Measurements from ENCODE around the gene DCAF10. TPM values are rescaled to one million over a fixed set of nuclear protein-coding genes. Genes with fewer than 3 reads are reported as not detected.
"Not testable (repeated sequence)": the region's sequence is repeated elsewhere in the genome, so short reads cannot be mapped to it uniquely, and the experiment has no call there.

The DCAF10 gene
- polyA plus RNA-seq, 1 donor, result 24.1 TPM

DNA sequence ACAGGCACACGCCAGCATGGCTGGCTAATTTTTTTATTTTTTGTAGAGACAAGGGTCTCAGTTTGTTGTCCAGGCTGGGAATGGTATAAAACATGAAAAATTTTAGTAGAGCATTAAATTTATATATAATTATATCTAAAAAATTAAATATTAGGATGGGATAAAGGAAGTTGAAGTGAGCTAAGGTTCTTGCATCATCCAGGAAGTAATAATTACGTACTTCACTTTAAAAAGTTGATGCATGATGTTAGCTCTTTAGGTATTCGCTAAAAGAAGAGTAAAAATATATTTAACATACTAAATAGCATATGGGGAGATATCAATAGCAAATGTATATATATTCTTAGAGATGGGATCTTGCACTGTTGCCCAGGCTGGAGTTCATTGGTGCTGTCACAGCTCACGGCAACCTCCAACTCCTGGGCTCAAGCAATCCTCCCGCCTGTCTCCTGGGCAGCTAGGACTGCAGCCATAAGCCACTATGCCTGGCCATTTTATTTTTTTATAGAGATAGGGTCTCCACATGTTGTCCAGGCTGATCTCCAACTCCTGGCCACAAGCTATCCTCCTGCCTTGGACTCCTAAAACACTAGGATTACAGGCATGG is 12.3 kb downstream of the DCAF10 start:
- no CpG with 5 or more reads among the region's 5 CpGs for WGBS (ENCODE audit: insufficient coverage, low lambda C conversion rate)

GRCh38 chr9:37818849-37819248 is 18.3 kb downstream of the DCAF10 start:
- Histone ChIP-seq H3K27me3 (ENCODE audit: control insufficient read depth, insufficient read depth, low read length) (no peaks in the 10 kb centered on the region), H3K9me3 (ENCODE audit: control insufficient read depth, low read depth, low read length) (no peaks in the 10 kb centered on the region), H3K36me3 (ENCODE audit: control insufficient read depth, insufficient read depth, low read length) (peaks cover 11% of the 10 kb centered on the region), H3K4me3 (ENCODE audit: low read length) (no peak overlapping the region), H3K27ac (ENCODE audit: low read length) (no peak overlapping the region), H3K4me1 (ENCODE audit: control insufficient read depth, insufficient read depth, low read length) (no peaks in the 10 kb centered on the region)
- WGBS (ENCODE audit: insufficient coverage, low lambda C conversion rate), result 100% methylated on average over 1 of the region's 2 CpGs
- no peak for DNase-seq

More for the DNA sequence above, 12.3 kb downstream of the DCAF10 start:
- no peak overlapping the region for H3K27ac ChIP-seq (ENCODE audit: low read length)
- no peaks in the 10 kb centered on the region for H3K27me3 ChIP-seq (ENCODE audit: control insufficient read depth, insufficient read depth, low read length)
- H3K9me3 ChIP-seq (ENCODE audit: control insufficient read depth, low read depth, low read length), result no peaks in the 10 kb centered on the region
- peaks cover 3% of the 10 kb centered on the region for H3K36me3 ChIP-seq (ENCODE audit: control insufficient read depth, insufficient read depth, low read length)
- H3K4me1 ChIP-seq (ENCODE audit: control insufficient read depth, insufficient read depth, low read length), result no peaks in the 10 kb centered on the region
- DNase-seq, result no peak
- no peak overlapping the region for H3K4me3 ChIP-seq (ENCODE audit: low read length)

DNA sequence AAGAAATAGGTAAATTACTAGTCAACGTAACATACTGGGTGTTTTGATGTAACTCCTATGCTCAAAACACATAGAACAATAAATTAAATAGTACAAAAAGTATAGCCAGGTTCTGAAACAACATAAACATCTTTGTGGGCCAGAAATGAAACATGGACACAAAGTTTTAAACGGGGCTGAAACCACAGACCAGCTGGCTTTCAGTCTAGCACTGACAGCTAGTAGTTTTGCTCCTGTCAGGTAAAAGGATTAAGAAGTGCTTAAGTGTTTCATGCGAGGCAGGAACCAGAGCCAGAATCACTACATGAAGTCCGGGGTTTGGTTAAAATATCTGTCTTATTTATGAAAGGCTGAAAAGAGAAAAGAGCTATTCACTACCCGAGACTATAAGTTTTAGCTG is 19.5 kb downstream of the DCAF10 start:
- no peak for DNase-seq
- no peaks in the 10 kb centered on the region for H3K27me3 ChIP-seq (ENCODE audit: control insufficient read depth, insufficient read depth, low read length)
- H3K36me3 ChIP-seq (ENCODE audit: control insufficient read depth, insufficient read depth, low read length), result peaks cover 14% of the 10 kb centered on the region
- H3K4me3 ChIP-seq (ENCODE audit: low read length), result no peak overlapping the region
- WGBS (ENCODE audit: insufficient coverage, low lambda C conversion rate), result 100% methylated on average over 2 of the region's 5 CpGs
- no peak overlapping the region for H3K27ac ChIP-seq (ENCODE audit: low read length)
- no peaks in the 10 kb centered on the region for H3K4me1 ChIP-seq (ENCODE audit: control insufficient read depth, insufficient read depth, low read length)
- H3K9me3 ChIP-seq (ENCODE audit: control insufficient read depth, low read depth, low read length), result no peaks in the 10 kb centered on the region

DNA sequence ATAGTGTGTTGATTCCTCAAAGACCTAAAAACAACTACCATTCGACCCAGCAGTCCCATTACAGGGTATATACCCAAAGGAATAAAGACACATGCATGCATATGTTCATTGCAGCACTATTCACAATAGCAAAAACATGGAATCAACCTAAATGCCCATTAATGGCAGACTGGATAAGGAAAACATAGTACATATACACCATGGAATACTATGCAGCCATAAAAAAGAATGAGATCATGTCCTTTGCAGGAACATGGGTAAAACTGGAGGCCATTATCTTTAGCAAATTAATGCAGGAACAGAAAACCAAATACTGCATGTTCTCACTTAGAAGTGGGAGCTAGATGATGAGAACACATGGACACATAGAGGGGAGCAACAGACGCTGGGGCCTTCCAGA is 24.6 kb downstream of the DCAF10 start:
- H3K4me1 ChIP-seq (ENCODE audit: control insufficient read depth, insufficient read depth, low read length); H3K4me3 ChIP-seq (ENCODE audit: low read length); H3K9me3 ChIP-seq (ENCODE audit: control insufficient read depth, low read depth, low read length); H3K27me3 ChIP-seq (ENCODE audit: control insufficient read depth, insufficient read depth, low read length); DNase-seq; H3K27ac ChIP-seq (ENCODE audit: low read length): not testable (repeated sequence)
- H3K36me3 ChIP-seq (ENCODE audit: control insufficient read depth, insufficient read depth, low read length), result peaks cover 30% of the 10 kb centered on the region
- 100% methylated on average over 1 of the region's 2 CpGs for WGBS (ENCODE audit: insufficient coverage, low lambda C conversion rate)

DNA sequence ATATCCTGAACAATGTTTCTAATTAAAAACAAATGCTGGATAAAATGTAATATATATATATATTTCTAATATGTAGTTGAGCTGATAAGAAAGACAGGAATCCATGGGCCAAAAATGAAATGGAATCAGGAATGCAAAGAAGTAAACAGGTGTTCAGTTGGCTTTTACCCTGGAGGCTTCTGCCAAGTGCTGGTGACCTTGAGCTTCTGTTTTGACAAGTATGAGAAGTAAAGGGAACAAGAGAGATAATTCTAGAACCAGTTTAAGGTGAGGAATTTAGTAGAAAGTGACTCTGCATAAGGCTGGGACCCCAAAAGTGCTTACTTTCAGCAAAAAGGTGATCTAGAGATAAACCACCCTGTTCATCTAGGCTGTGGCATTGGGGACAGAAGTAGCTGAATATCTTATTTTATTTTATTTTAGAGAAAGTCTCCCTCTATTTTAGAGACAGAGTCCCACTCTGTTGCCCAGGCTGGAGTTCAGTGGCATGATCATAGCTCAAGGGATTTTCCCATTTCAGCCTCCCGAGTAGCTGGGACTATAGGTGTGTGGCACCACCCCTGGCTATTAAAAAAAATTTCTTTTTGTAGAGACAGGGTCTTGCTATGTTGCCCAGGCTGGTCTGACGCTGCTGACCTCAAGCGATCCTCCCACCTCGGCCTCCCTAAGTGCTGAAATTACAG is 27.0 kb downstream of the DCAF10 start:
- H3K9me3 ChIP-seq (ENCODE audit: control insufficient read depth, low read depth, low read length), result no peaks in the 10 kb centered on the region
- H3K27me3 ChIP-seq (ENCODE audit: control insufficient read depth, insufficient read depth, low read length), result no peaks in the 10 kb centered on the region
- no peak overlapping the region for H3K4me3 ChIP-seq (ENCODE audit: low read length)
- no peak for DNase-seq
- H3K36me3 ChIP-seq (ENCODE audit: control insufficient read depth, insufficient read depth, low read length), result peaks cover 25% of the 10 kb centered on the region
- H3K27ac ChIP-seq (ENCODE audit: low read length), result no peak overlapping the region
- no CpG with 5 or more reads among the region's 4 CpGs for whole genome bisulfite sequencing (ENCODE audit: insufficient coverage, low lambda C conversion rate)
- no peaks in the 10 kb centered on the region for H3K4me1 ChIP-seq (ENCODE audit: control insufficient read depth, insufficient read depth, low read length)

GRCh38 chr9:37835821-37836220 is 35.2 kb downstream of the DCAF10 start:
- H3K4me3 ChIP-seq (ENCODE audit: low read length), result no peak overlapping the region
- H3K4me1 ChIP-seq (ENCODE audit: control insufficient read depth, insufficient read depth, low read length), result no peaks in the 10 kb centered on the region
- no peaks in the 10 kb centered on the region for H3K9me3 ChIP-seq (ENCODE audit: control insufficient read depth, low read depth, low read length)
- DNase-seq, result no peak
- 100% methylated on average over 2 of the region's 13 CpGs for WGBS (ENCODE audit: insufficient coverage, low lambda C conversion rate)
- peaks cover 3% of the 10 kb centered on the region for H3K36me3 ChIP-seq (ENCODE audit: control insufficient read depth, insufficient read depth, low read length)
- H3K27me3 ChIP-seq (ENCODE audit: control insufficient read depth, insufficient read depth, low read length), result no peaks in the 10 kb centered on the region
- no peak overlapping the region for H3K27ac ChIP-seq (ENCODE audit: low read length)

DNA sequence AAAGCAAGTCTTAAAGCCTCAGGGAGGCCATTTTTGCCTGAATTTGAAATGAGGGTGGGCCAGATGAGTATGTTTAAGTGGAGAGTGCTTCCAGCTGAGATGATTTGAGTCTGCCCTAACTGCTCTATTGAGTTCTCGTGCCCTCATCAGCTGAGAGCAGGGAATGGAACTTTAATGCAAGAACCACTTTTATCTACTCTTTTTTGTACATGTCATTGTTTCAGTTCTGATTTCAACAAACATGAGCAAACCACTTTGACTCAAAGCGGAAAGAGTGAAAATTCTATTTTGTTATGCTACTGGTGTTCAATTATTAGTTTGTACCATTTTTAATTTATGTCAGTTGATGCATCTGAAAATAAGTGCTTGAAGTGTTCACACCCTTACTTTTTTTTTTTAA is 35.8 kb downstream of the DCAF10 start:
- Histone ChIP-seq H3K27ac (ENCODE audit: low read length) (no peak overlapping the region), H3K9me3 (ENCODE audit: control insufficient read depth, low read depth, low read length) (no peaks in the 10 kb centered on the region), H3K36me3 (ENCODE audit: control insufficient read depth, insufficient read depth, low read length) (peaks cover 3% of the 10 kb centered on the region), H3K4me1 (ENCODE audit: control insufficient read depth, insufficient read depth, low read length) (no peaks in the 10 kb centered on the region), H3K27me3 (ENCODE audit: control insufficient read depth, insufficient read depth, low read length) (no peaks in the 10 kb centered on the region), H3K4me3 (ENCODE audit: low read length) (no peak overlapping the region)
- no peak for DNase-seq
- 100% methylated on average over 1 of the region's 2 CpGs for WGBS (ENCODE audit: insufficient coverage, low lambda C conversion rate)

DNA sequence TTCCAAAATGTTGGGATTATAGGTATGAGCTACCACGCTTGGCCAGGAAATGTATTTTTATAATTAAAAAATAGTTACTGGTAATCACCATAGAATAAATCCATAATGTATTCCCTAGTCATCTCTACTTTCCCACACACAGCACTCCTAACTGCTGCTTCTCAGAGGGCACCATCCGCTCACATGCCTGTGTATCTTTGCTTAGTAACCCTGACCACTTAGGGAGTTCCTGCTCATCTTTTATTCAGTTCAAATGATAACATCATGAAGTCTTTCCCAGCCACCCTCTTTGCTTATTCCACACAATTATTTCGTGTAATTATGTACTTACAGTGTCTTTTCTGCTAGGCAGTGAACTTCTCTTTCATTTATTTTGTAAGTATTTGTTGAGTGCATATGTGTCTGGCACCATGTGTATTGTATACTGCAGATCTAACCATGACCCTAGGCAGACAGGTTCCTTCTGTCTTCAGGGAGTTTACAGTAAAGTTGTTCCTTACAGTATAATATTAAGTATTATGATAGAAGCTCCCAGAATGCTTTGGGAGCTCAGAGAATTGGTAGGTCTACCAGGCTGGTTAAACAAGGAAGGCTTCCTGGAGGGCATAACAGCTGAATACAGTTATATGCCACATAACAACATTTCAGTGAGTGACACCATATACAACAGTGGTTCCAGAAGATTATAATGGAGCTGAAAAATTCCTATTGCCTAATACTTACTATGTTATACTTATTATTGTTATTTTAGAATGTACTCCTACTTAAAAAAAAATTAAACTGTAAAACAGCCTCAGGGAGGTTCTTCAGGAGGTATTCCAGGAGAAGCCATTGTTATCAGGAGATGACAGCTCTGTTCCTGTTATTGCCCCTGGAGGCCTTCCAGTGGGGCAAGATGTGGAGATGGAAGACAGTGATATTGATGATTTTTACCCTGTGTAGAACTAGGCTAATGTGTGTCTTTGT is 39.2 kb downstream of the DCAF10 start:
- no peak overlapping the region for H3K4me3 ChIP-seq (ENCODE audit: low read length)
- H3K4me1 ChIP-seq (ENCODE audit: control insufficient read depth, insufficient read depth, low read length), result no peaks in the 10 kb centered on the region
- no peaks in the 10 kb centered on the region for H3K9me3 ChIP-seq (ENCODE audit: control insufficient read depth, low read depth, low read length)
- no peak for DNase-seq
- H3K36me3 ChIP-seq (ENCODE audit: control insufficient read depth, insufficient read depth, low read length), result peaks cover 7% of the 10 kb centered on the region
- WGBS (ENCODE audit: insufficient coverage, low lambda C conversion rate), result no CpG with 5 or more reads among the region's 3 CpGs
- H3K27me3 ChIP-seq (ENCODE audit: control insufficient read depth, insufficient read depth, low read length), result no peaks in the 10 kb centered on the region
- no peak overlapping the region for H3K27ac ChIP-seq (ENCODE audit: low read length)

DNA sequence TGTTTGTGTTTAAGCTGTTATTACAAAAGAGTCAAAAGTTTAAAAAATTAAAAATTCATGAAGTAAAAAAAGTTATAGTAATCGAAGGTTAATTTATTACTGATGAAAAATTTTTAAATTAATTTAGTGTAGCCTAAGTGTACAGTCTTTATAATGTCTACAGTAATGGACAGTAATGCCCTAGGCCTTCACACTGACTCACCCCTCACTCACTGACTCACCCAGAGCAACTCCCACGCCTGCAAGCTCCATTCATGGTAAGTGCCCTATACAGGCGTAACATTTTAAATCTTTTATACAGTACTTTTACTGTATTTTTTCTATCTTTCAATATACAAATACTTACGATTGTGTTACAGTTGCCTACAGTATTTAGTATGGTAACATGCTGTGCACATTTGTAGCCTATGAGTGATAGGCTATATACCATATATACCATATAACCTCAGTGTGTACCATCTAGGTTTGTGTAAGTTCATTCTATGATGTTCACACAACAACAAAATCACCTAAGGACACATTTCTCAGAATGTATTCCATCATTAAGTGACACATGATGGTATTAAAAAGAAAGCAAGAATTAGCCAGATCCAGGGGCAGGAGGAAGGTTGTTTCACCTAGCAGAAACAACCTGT is 40.1 kb downstream of the DCAF10 start:
- no peaks in the 10 kb centered on the region for H3K27me3 ChIP-seq (ENCODE audit: control insufficient read depth, insufficient read depth, low read length)
- H3K27ac ChIP-seq (ENCODE audit: low read length), result no peak overlapping the region
- no peaks in the 10 kb centered on the region for H3K9me3 ChIP-seq (ENCODE audit: control insufficient read depth, low read depth, low read length)
- peaks cover 10% of the 10 kb centered on the region for H3K36me3 ChIP-seq (ENCODE audit: control insufficient read depth, insufficient read depth, low read length)
- WGBS (ENCODE audit: insufficient coverage, low lambda C conversion rate), result 100% methylated on average over 4 of the region's 4 CpGs
- H3K4me3 ChIP-seq (ENCODE audit: low read length), result no peak overlapping the region
- H3K4me1 ChIP-seq (ENCODE audit: control insufficient read depth, insufficient read depth, low read length), result no peaks in the 10 kb centered on the region
- DNase-seq, result no peak

DNA sequence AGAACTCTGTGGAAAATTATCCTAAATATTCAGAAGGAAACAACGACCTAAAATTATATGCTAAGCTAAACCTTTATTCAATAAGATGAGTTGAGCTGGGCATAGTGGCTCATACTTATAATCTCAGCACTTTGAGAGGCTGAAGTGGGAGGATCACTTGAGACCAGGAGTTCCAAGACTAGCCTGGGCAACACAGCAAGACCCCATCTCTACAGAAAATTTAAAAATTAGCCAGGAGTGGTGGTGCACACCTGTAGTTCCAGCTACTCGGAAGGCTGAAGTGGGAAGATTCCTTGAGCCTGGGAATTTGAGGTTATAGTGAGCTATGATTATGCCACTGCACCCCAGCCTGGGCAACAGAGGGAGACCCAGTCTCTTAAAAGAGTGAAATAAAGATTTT is 51.6 kb downstream of the DCAF10 start:
- Histone ChIP-seq H3K27ac (ENCODE audit: low read length) (no peak overlapping the region), H3K4me3 (ENCODE audit: low read length) (no peak overlapping the region), H3K9me3 (ENCODE audit: control insufficient read depth, low read depth, low read length) (no peaks in the 10 kb centered on the region), H3K4me1 (ENCODE audit: control insufficient read depth, insufficient read depth, low read length) (no peaks in the 10 kb centered on the region), H3K36me3 (ENCODE audit: control insufficient read depth, insufficient read depth, low read length) (peaks cover 12% of the 10 kb centered on the region), H3K27me3 (ENCODE audit: control insufficient read depth, insufficient read depth, low read length) (no peaks in the 10 kb centered on the region)
- no peak for DNase-seq
- WGBS (ENCODE audit: insufficient coverage, low lambda C conversion rate), result 100% methylated on average over 1 of the region's 2 CpGs

All from large intestine (tissue), 3 donors.